Hippocampal formation (tissue), 2 donors: Measurements from ENCODE around the gene CIB4.

Experiments used
- DNase-seq, 2 donors: peaks; one replicate each; lab custom pipeline; 2025; lab: John Stamatoyannopoulos, UW

Gene CIB4

DNA sequence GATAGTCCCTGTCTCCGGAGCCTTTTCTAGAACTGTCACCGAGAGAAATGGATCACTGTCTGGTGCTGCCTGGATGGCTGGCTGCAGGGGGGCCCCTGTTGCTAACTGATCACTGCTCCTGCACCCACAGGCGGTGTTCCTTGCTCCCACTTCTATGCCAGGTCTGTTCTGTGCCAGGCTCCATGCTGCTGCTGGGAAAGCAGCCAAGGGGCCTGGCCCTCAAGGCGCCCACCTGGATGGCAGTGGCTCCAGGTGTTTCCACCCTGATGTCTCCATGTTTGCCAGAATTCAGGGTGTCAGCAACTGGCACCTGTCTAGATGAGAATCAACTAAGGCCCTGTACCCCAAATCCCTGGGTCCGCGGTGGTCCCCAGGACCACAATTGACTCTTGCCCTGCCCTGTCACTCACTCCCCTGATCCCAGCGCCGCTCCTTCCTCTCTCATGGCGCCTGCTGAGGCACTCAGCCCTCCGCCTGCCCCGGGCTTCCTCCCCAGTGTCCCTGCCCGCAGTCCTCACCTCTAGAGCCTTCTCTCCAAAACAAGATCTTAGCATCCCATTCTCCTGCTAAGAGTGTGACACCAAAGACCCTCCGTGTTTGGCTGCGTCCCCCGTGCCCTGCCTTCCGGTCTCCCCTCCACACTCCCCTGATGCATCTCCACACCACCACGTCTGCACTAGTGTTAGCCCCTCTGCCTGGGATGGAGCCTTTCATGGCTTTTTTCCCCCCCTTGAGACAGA, 90.7 kb downstream of the CIB4 start:
- DNase-seq = no peak

GRCh38 chr2:26542676-26543505, 98.3 kb downstream of the CIB4 start:
- no peak for DNase-seq

GRCh38 chr2:26542194-26542455, 99.0 kb downstream of the CIB4 start:
- DNase-seq = no peak

DNA sequence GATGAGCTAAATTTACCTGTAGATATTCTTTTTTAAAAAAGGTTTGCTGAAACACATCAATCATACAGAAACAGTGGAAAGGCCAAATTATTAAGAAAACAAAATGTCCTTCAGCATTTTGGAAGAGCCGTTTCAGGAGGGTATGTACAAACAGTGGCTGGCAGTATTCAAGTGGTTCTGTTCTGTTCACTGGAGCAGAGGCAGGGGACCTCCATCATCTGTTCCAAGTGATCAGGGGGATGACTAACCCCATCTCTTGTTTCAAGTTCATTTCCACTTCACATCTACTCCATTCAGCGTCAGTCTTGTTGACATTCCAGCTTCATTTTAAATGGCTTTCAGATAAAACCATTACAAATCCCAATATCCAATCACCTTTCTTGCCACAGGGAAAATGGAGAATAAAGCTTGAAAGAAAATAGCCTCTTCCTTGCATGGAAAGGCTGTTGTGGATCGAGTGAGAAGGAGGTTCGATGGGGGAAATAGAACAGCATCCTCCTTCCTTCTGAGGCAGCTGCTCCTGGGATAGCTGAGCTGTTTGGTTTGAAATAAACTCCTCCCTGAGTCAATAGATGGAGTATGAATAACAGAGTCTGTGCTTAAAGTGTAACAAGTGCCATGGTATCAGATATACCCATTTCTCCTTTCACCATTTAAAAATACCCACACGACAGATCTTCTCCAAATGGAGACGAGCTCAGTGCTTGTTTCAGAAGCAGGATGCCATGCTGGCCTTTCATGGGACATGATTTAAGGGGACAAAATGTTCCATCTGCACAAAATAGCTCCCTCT, 99.6 kb downstream of the CIB4 start:
- DNase-seq = no peak

GRCh38 chr2:26540961-26541360, 100.2 kb downstream of the CIB4 start:
- DNase-seq = no peak

DNA sequence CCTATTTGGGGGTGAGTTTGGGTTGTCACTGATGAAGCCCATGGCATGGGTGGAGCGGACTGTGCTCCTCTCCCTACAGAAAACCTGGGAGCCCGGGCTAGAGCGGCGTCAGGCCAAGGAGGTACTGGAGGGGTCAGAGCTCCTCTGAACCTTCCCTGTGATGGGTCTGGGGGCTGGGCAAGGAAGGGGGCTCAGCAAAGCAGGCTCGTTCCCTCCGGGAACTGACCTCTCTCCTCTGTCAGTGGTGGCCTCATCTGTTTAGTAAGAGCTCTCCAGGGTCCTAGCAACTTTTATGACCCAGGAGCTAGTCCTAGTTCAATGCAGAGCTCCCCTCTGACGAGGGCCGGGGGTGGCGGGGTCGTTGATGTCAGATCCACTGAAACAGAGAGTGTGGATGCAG, 100.9 kb downstream of the CIB4 start:
- DNase-seq = no peak

- no peak for DNase-seq
These were observed 103.2 kb downstream of the CIB4 start for GRCh38 chr2:26537826-26538475.

DNA sequence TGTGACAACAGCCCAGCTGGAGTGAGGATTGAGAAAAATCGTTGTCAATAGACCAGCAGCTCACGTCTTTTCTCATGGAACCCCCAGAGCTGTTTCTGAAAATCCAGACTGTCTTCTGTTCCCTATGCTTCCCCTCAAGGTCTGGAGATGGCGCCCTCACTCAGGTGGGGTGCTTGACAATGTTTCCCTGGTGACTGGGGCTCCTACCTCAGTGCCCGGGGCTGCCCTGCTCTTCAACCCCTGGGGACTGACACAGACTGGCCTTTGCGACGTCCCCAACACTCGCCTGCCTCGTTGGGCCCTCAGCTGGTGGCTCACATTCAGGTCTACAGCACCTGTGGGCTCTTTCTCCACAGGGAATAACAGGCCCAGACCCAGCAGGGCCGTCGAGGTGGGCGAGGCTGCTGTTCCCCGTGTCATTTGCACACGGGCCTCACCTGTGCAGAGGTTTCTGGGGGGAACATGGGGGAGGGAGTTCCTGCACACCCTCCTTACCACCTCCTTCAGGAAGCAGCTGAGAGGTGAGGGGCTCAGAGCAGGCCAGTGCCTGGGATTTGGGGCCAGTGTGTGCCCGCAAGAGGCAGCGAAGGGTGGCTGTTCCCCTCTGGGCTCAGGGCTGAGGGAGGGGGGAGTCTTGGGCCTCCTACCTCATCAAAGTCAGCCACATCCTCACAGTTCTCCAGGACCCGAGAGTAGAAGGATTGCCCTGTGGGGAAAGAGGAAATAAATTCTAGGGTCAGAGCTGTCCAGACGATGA, 103.9 kb downstream of the CIB4 start:
- DNase-seq = no peak

DNA sequence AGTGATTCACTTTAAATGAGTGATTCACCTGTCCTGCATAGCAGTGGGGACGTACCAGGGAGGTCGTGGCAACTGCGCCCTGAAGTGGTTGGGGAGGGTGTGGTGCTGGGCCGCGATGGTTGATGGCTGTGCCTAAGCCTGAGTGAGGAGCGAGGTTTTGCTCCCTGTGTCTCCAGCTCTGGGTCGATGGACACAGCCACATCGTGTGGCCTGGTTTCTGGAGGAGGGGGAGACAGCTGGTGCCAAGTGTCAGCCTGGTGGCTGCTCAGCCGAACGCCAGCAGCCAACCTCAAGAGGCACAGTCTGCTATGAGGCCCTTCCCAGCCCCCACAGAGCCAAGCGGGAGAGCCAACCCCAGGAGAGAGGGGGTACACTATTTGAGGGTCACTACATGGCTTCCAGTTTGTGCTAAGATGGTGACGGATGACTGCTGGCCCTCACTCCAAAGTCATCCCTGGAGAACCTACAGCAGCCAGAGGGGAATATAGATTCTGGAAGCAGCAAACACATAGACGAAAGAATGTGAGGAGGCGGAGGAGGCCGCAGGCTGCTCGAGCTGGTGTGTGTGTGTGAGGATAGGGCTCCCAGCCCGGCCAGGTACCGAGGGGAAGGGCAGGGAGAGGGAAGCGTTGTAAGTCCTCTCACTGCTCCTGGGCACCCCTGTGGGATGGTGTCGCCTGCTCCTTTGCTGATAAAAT, 104.6 kb downstream of the CIB4 start:
- no peak for DNase-seq

GRCh38 chr2:26535663-26536275, 105.4 kb downstream of the CIB4 start:
- DNase-seq = no peak

GRCh38 chr2:26534865-26535662, 106.1 kb downstream of the CIB4 start:
- no peak for DNase-seq

DNA sequence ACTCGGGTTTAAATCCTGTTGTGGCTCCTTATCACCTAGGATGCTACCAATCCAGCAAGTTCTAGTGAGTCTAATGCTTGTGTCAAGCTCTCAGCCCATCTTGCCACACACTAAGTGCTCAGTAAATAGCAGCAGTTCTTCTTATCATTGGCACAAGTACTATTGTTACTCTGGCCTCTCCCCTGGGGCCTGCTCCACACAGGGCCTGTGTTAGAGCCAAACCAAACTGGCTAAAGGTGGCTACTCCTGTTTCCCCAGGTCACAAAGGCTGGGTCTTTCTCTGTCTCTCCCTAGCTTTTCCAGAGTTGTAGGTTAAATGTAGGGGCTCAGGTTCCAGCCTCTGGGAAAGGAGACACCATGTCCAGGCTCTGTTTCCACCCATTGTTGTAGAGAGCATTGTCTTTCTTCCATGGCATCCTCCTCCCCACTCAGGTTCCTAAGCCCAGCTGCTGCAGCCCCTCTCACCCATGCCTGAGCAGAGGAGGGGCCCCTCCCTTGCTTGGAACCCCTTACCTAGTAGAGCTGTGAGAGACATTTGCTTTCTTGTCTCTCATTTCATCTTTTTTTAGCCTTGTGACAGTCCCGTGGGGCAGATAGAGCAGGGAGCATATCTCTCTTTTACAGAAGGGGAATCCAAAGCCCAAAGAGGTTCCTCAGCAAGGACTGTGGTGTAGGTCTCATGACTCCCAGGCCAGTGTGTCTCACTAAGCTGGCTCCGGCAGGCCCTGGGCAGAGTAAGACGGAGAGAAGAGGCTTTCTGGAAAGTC, 106.9 kb downstream of the CIB4 start:
- DNase-seq = no peak

GRCh38 chr2:26533661-26534060, 107.5 kb downstream of the CIB4 start:
- no peak for DNase-seq

- no peak for DNase-seq
These were observed 108.6 kb downstream of the CIB4 start for GRCh38 chr2:26532301-26533250.
